Stomach (tissue), 9 donors: Measurements from ENCODE around the gene APOF. TPM values are rescaled to one million over a fixed set of nuclear protein-coding genes. Genes with fewer than 3 reads are reported as not detected.

Experiments used
- DNase-seq, 2 donors: peaks; one replicate each; pipeline versions ENCODE4 v3.0.0 to v3.0.0-alpha.2; 2013 to 2019
- H3K27ac ChIP-seq, 5 donors: fragments of 200-600 bp in 4 of 5; sonication (generic) in 4 of 5; one replicate each; pipeline ENCODE4 v1.5.1; 2013 to 2019; ENCODE audit warnings: mild to moderate bottlenecking in 1 of 5, moderate library complexity in 1 of 5
- H3K27me3 ChIP-seq, 3 donors: fragments of 200-600 bp; sonication (generic); one replicate each; pipeline ENCODE4 v1.5.1; 2017 to 2019; ENCODE audit warnings: mixed run types in 1 of 3
- H3K36me3 ChIP-seq, 4 donors: fragments of 200-600 bp; sonication (generic); 1 replicate in 3 of 4; 2 replicates in 1 of 4; pipeline ENCODE4 v1.5.1; 2016 to 2019
- H3K4me1 ChIP-seq, 4 donors: fragments of 200-600 bp; sonication (generic); one replicate each; pipeline ENCODE4 v1.5.1; 2016 to 2019
- H3K4me3 ChIP-seq, 4 donors: fragments of 200-600 bp; sonication (generic) in 3 of 4; one replicate each; pipeline ENCODE4 v1.5.1; 2016 to 2019; ENCODE audit warnings: mild to moderate bottlenecking in 1 of 4
- H3K9me3 ChIP-seq, 4 donors: fragments of 200-600 bp; sonication (generic); one replicate each; pipeline ENCODE4 v1.5.1; 2016 to 2019
- CTCF ChIP-seq, 7 experiments: fragments of 450-650 bp in 4 of 7; fragments of 200-600 bp in 3 of 7; sonication (generic) in 3 of 7; IDR thresholded peaks; one replicate each; pipeline ENCODE4 v1.5.1; 2016 to 2019; ENCODE audit warnings: antibody characterized with exemption in 7 of 7, control low read depth in 2 of 7, mild to moderate bottlenecking in 1 of 7
- EP300 ChIP-seq: sonication (generic); formaldehyde crosslinking; IDR thresholded peaks from one replicate; pipeline ENCODE4 v1.6.1; 2017; ENCODE audit warnings: antibody characterized with exemption
- POLR2A ChIP-seq, 4 donors: fragments of 450-650 bp; IDR thresholded peaks; one replicate each; pipeline ENCODE4 v1.6.1; 2016; ENCODE audit warnings: antibody characterized with exemption in 4 of 4, control low read depth in 2 of 4, mild to moderate bottlenecking in 1 of 4, moderate library complexity in 1 of 4
- POLR2AphosphoS5 ChIP-seq, 3 donors: sonication (generic); formaldehyde crosslinking; IDR thresholded peaks; one replicate each; pipeline ENCODE4 v1.6.1; 2016; ENCODE audit warnings: antibody characterized with exemption in 3 of 3
- WGBS, 5 donors: extraction: QIAGEN DNeasy Blood & Tissue Kit in 3 of 5; methylation state at CpG; one replicate each; pipeline versions ENCODE4 v1.1.5 to v1.1.7; 2013 to 2018; 5-methylcytosine and 5-hydroxymethylcytosine counted together
- intact Hi-C: fragments of 100-400 bp; cut with DNase I; formaldehyde crosslinking; loops from one replicate; pipeline ENCODE4 v1.15.1; 2023; ENCODE audit warnings: low total_unique reads
- polyA plus RNA-seq, 3 donors: library from polyadenylated mRNA; stranded (reverse); fragments of 200-250 nt; gene quantifications; one replicate each; pipeline ENCODE4 v1.2.3, GENCODE V29; 2013
- total RNA-seq, 5 donors: library from RNA; depleted of rRNA; stranded (reverse); fragments of >200 nt; gene quantifications; one replicate each; pipeline versions ENCODE4 v1.1.0 to v1.2.3, GENCODE V29; 2014 to 2016
- donor health status: healthy with polysubstance abuse.
- donor health status: Bipolar disorder and iron deficiency.
- donor health status: healthy.

The APOF gene
- total and polyA plus RNA-seq, 8 donors: not detected

- WGBS, 5 donors: 11 to 22% (median 14%) methylated on average over 1 of the region's 1 CpG
- Histone ChIP-seq H3K4me3 (no peak overlapping the region), H3K9me3 (no peaks in the 10 kb centered on the region), H3K27me3 (no peaks in the 10 kb centered on the region), H3K4me1 (peaks cover 0 to 11% (median 0%) of the 10 kb centered on the region in 4 donors), H3K27ac (no peak overlapping the region), H3K36me3 (peaks cover 15 to 59% (median 56%) of the 10 kb centered on the region in 4 donors)
- DNase-seq: no peak
- intact Hi-C loops: no loop called here
- no peak for TF ChIP-seq CTCF (IDR thresholded peaks at IDR 0.05)
- no peak for TF ChIP-seq POLR2A (IDR thresholded peaks at IDR 0.05)
- no peak for TF ChIP-seq POLR2AphosphoS5 (IDR thresholded peaks at IDR 0.05)
- no peak for TF ChIP-seq EP300
Measured at GRCh38 chr12:56341616-56342015, 21.0 kb downstream of the APOF start.

- Histone ChIP-seq H3K27me3 (no peaks in the 10 kb centered on the region), H3K9me3 (no peaks in the 10 kb centered on the region), H3K4me3 (no peak overlapping the region), H3K27ac (peak overlapping the region in 3 of 5 donors; percentile 33 to 53 (median 49)), H3K36me3 (peaks cover 15 to 33% (median 31%) of the 10 kb centered on the region in 4 donors), H3K4me1 (peaks cover 0 to 19% (median 5%) of the 10 kb centered on the region in 4 donors)
- WGBS, 5 donors: 74 to 93% (median 93%) methylated on average over 1 of the region's 1 CpG
- intact Hi-C loops: no loop called here
- TF ChIP-seq POLR2AphosphoS5 (IDR thresholded peaks at IDR 0.05): no peak
- TF ChIP-seq CTCF (IDR thresholded peaks at IDR 0.05): no peak
- TF ChIP-seq POLR2A (IDR thresholded peaks at IDR 0.05): no peak
- no peak for TF ChIP-seq EP300
- no peak for DNase-seq
Measured at GRCh38 chr12:56339158-56339422, 23.6 kb downstream of the APOF start.

GRCh38 chr12:56338308-56339157, 24.1 kb downstream of the APOF start, which contains the start of gene IL23A:
Gene IL23A, plus strand, starts transcription at chr12:56338884. Its CDS starts 161 bp downstream, at chr12:56339045.
- no peak within 1 kb of the TSS for H3K4me3 ChIP-seq
- H3K4me1 ChIP-seq: peaks cover 0 to 19% (median 5%) of the 10 kb centered on the region in 4 donors
- H3K36me3 ChIP-seq: peaks cover 11 to 28% (median 25%) of the 10 kb centered on the region in 4 donors
- H3K27me3 ChIP-seq: no peaks in the 10 kb centered on the region
- peak in 1 of 2 donors; percentile 72 for DNase-seq
- H3K27ac ChIP-seq: peak within 1 kb of the TSS in 3 of 5 donors; percentile 33 to 53 (median 49)
- intact Hi-C loops: no loop called here
- H3K9me3 ChIP-seq: no peaks in the 10 kb centered on the region
- no peak for TF ChIP-seq EP300
- 26 to 32% (median 30%) methylated on average over 9 of the region's 9 CpGs for WGBS, 5 donors

GRCh38 chr12:56337753-56338251, 24.9 kb downstream of the APOF start:
- Histone ChIP-seq H3K9me3 (no peaks in the 10 kb centered on the region), H3K36me3 (peaks cover 5 to 21% (median 18%) of the 10 kb centered on the region in 4 donors), H3K4me1 (peaks cover 6 to 25% (median 11%) of the 10 kb centered on the region in 4 donors), H3K4me3 (no peak overlapping the region), H3K27me3 (no peaks in the 10 kb centered on the region), H3K27ac (peak overlapping the region in 1 of 5 donors; percentile 53)
- intact Hi-C loops: no loop called here
- DNase-seq: no peak
- TF ChIP-seq POLR2AphosphoS5 (IDR thresholded peaks at IDR 0.05) (no peak), CTCF (IDR thresholded peaks at IDR 0.05) (no peak), POLR2A (IDR thresholded peaks at IDR 0.05) (no peak), EP300 (no peak)
- WGBS, 5 donors: 80 to 90% (median 82%) methylated on average over 7 to 8 of the region's 8 CpGs
